Activated CD4-positive, alpha-beta T cell treated with anti-CD3 and anti-CD28 coated beads for 36 hours (primary cell): ENCODE measurements around the gene DNAH14. TPM values are rescaled to one million over a fixed set of nuclear protein-coding genes. Genes with fewer than 3 reads are reported as not detected.
"Not testable (repeated sequence)": the region's sequence is repeated elsewhere in the genome, so short reads cannot be mapped to it uniquely, and the experiment has no call there.

Experiments
- ATAC-seq: fragments of 200-7000 bp; cut with Tn5 transposase; one replicate; pipeline ENCODE4 v1.10.0; 2021; ENCODE audit warnings: mild to moderate bottlenecking, moderate library complexity
- CTCF ChIA-PET: fragments of 350-600 bp; sonication (Branson Sonifier 250); formaldehyde crosslinking; loops from one replicate; lab custom pipeline; 2021; ENCODE audit warnings: antibody characterized with exemption; lab: Charles Lee
- POLR2A ChIA-PET: fragments of 350-600 bp; sonication (Branson Sonifier 250); formaldehyde crosslinking; loops from one replicate; lab custom pipeline; 2021; ENCODE audit warnings: antibody characterized with exemption, inconsistent platforms; lab: Charles Lee
- DNase-seq: peaks from one replicate; pipeline ENCODE4 v3.0.0-alpha.2; 2020
- H3K27ac Mint-ChIP-seq: one replicate; pipeline ENCODE4 v1.8.0; 2021; ENCODE audit warnings: mixed read lengths
- H3K27me3 Mint-ChIP-seq: one replicate; pipeline ENCODE4 v1.8.0; 2021; ENCODE audit warnings: mixed read lengths
- H3K36me3 Mint-ChIP-seq: one replicate; pipeline ENCODE4 v1.8.0; 2021; ENCODE audit warnings: low read depth, mixed read lengths
- H3K4me1 Mint-ChIP-seq: one replicate; pipeline ENCODE4 v1.8.0; 2021; ENCODE audit warnings: mixed read lengths
- H3K4me3 Mint-ChIP-seq: one replicate; pipeline ENCODE4 v1.8.0; 2021; ENCODE audit warnings: mild to moderate bottlenecking, moderate library complexity, mixed read lengths
- H3K9me3 Mint-ChIP-seq: one replicate; pipeline ENCODE4 v1.8.0; 2021; ENCODE audit warnings: low read depth, mixed read lengths
- intact Hi-C, 2 experiments: fragments of 100-400 bp; cut with DNase I in 1 of 2; cut with micrococcal nuclease in 1 of 2; formaldehyde crosslinking; loops; one replicate each; pipeline versions ENCODE4 v1.14.2 to v1.15.1; 2022 to 2024; cut with DNase I, micrococcal nuclease
- total RNA-seq, 2 experiments: library from RNA; stranded (reverse); gene quantifications; one replicate each; pipeline ENCODE4 v1.2.3, GENCODE V29; 2021

DNAH14 gene
- total RNA-seq, 2 experiments from 2014 or later, result 1.6 to 2.1 TPM

GRCh38 chr1:225319871-225320270, 390.4 kb downstream of the DNAH14 start:
- no peaks in the 10 kb centered on the region for H3K4me1 Mint-ChIP-seq
- DNase-seq, result no peak
- ATAC-seq, result no peak
- intact Hi-C loops, result loop anchor here (2.0 kb wide), 1 partner anchor 657 kb away; no protein-coding TSS in a partner anchor
- H3K27me3 Mint-ChIP-seq, result no peaks in the 10 kb centered on the region
- H3K36me3 Mint-ChIP-seq, result no peaks in the 10 kb centered on the region
- CTCF ChIA-PET, result interaction anchor here (0.6 to 3.1 kb wide), 8 partner anchors 8 to 444 kb away, joined by 3 to 21 read pairs (median 5); no protein-coding TSS in a partner anchor
- no peak overlapping the region for H3K4me3 Mint-ChIP-seq
- H3K27ac Mint-ChIP-seq, result no peak overlapping the region
- no peaks in the 10 kb centered on the region for H3K9me3 Mint-ChIP-seq
- POLR2A ChIA-PET, result no interaction called here

- H3K4me1 Mint-ChIP-seq, result no peaks in the 10 kb centered on the region
- no peak overlapping the region for H3K4me3 Mint-ChIP-seq
- ChIA-PET POLR2A (no interaction called here), CTCF (no interaction called here)
- DNase-seq (no peak), ATAC-seq (no peak)
- no peaks in the 10 kb centered on the region for H3K36me3 Mint-ChIP-seq
- no peaks in the 10 kb centered on the region for H3K27me3 Mint-ChIP-seq
- H3K9me3 Mint-ChIP-seq, result no peaks in the 10 kb centered on the region
- H3K27ac Mint-ChIP-seq, result no peak overlapping the region
- intact Hi-C loops, result no loop called here
Measured at GRCh38 chr1:225321784-225322183, 392.3 kb downstream of the DNAH14 start.

GRCh38 chr1:225329041-225329440, 399.6 kb downstream of the DNAH14 start:
- DNase-seq, result no peak
- no peaks in the 10 kb centered on the region for H3K9me3 Mint-ChIP-seq
- intact Hi-C loops, result no loop called here
- ChIA-PET POLR2A (no interaction called here), CTCF (interaction anchor here (1.9 kb wide), 1 partner anchor 10 kb away, joined by 6 read pairs; no protein-coding TSS in a partner anchor)
- no peaks in the 10 kb centered on the region for H3K4me1 Mint-ChIP-seq
- no peak overlapping the region for H3K4me3 Mint-ChIP-seq
- no peaks in the 10 kb centered on the region for H3K36me3 Mint-ChIP-seq
- no peak for ATAC-seq
- no peak overlapping the region for H3K27ac Mint-ChIP-seq
- no peaks in the 10 kb centered on the region for H3K27me3 Mint-ChIP-seq

- CTCF ChIA-PET, result interaction anchor here (3.1 kb wide), 1 partner anchor 11 kb away, joined by 17 read pairs; no protein-coding TSS in a partner anchor
- DNase-seq, intact Hi-C loops, ATAC-seq, H3K4me3 Mint-ChIP-seq, H3K27ac Mint-ChIP-seq, H3K4me1 Mint-ChIP-seq, H3K27me3 Mint-ChIP-seq, POLR2A ChIA-PET, H3K9me3 Mint-ChIP-seq, H3K36me3 Mint-ChIP-seq: not testable (repeated sequence)
Measured at GRCh38 chr1:225329996-225330395, 400.5 kb downstream of the DNAH14 start.

GRCh38 chr1:225332686-225333085, 403.2 kb downstream of the DNAH14 start:
- ATAC-seq (no peak), DNase-seq (no peak)
- Mint-ChIP-seq H3K4me1 (no peaks in the 10 kb centered on the region), H3K36me3 (no peaks in the 10 kb centered on the region), H3K9me3 (no peaks in the 10 kb centered on the region), H3K27me3 (no peaks in the 10 kb centered on the region), H3K27ac (no peak overlapping the region), H3K4me3 (no peak overlapping the region)
- CTCF ChIA-PET, result interaction anchor here (3.1 kb wide), 1 partner anchor 14 kb away, joined by 17 read pairs; no protein-coding TSS in a partner anchor
- intact Hi-C loops, result no loop called here
- POLR2A ChIA-PET, result no interaction called here

- H3K27ac Mint-ChIP-seq, H3K4me1 Mint-ChIP-seq, POLR2A ChIA-PET, H3K36me3 Mint-ChIP-seq, H3K27me3 Mint-ChIP-seq, intact Hi-C loops, H3K4me3 Mint-ChIP-seq, DNase-seq, H3K9me3 Mint-ChIP-seq, CTCF ChIA-PET, ATAC-seq: not testable (repeated sequence)
Measured at GRCh38 chr1:225335098-225335778, 405.8 kb downstream of the DNAH14 start.

- ChIA-PET CTCF (interaction anchor here (1.0 kb wide), 1 partner anchor 17 kb away, joined by 3 read pairs; no protein-coding TSS in a partner anchor), POLR2A (no interaction called here)
- peaks cover 4% of the 10 kb centered on the region for H3K27me3 Mint-ChIP-seq
Measured at GRCh38 chr1:225338545-225338944, 409.1 kb downstream of the DNAH14 start.

GRCh38 chr1:225341642-225342041, 412.2 kb downstream of the DNAH14 start:
- DNase-seq (no peak), ATAC-seq (no peak)
- Mint-ChIP-seq H3K9me3 (no peaks in the 10 kb centered on the region), H3K36me3 (no peaks in the 10 kb centered on the region), H3K4me1 (no peaks in the 10 kb centered on the region), H3K27ac (no peak overlapping the region), H3K27me3 (peaks cover 7% of the 10 kb centered on the region), H3K4me3 (no peak overlapping the region)
- ChIA-PET CTCF (interaction anchor here (0.8 to 1.2 kb wide), 3 partner anchors 22 to 436 kb away, joined by 3 read pairs; no protein-coding TSS in a partner anchor), POLR2A (no interaction called here)
- intact Hi-C loops, result no loop called here

More at GRCh38 chr1:225338545-225338944, 409.1 kb downstream of the DNAH14 start:
- DNase-seq, result no peak
- Mint-ChIP-seq H3K4me3 (no peak overlapping the region), H3K9me3 (no peaks in the 10 kb centered on the region), H3K27ac (no peak overlapping the region), H3K36me3 (no peaks in the 10 kb centered on the region), H3K4me1 (no peaks in the 10 kb centered on the region)
- intact Hi-C loops, result no loop called here
- no peak for ATAC-seq

- CTCF ChIA-PET, result no interaction called here
- Mint-ChIP-seq H3K4me3 (no peak overlapping the region), H3K27ac (no peak overlapping the region), H3K27me3 (peaks cover 11% of the 10 kb centered on the region), H3K36me3 (no peaks in the 10 kb centered on the region), H3K4me1 (no peaks in the 10 kb centered on the region), H3K9me3 (no peaks in the 10 kb centered on the region)
- intact Hi-C loops, result no loop called here
- POLR2A ChIA-PET, result no interaction called here
- ATAC-seq (no peak), DNase-seq (no peak)
Measured at GRCh38 chr1:225342695-225343094, 413.2 kb downstream of the DNAH14 start.

GRCh38 chr1:225343618-225344017, 414.1 kb downstream of the DNAH14 start:
- Mint-ChIP-seq H3K9me3 (peaks cover 5% of the 10 kb centered on the region), H3K36me3 (no peaks in the 10 kb centered on the region), H3K4me1 (no peaks in the 10 kb centered on the region), H3K4me3 (no peak overlapping the region), H3K27me3 (peaks cover 16% of the 10 kb centered on the region), H3K27ac (no peak overlapping the region)
- no peak for DNase-seq
- intact Hi-C loops, result no loop called here
- ChIA-PET CTCF (interaction anchor here (0.6 kb wide), 1 partner anchor 302 kb away, joined by 5 read pairs; no protein-coding TSS in a partner anchor), POLR2A (no interaction called here)
- no peak for ATAC-seq

- ChIA-PET POLR2A (no interaction called here), CTCF (no interaction called here)
- Mint-ChIP-seq H3K36me3 (no peaks in the 10 kb centered on the region), H3K4me1 (no peaks in the 10 kb centered on the region), H3K27ac (no peak overlapping the region), H3K4me3 (no peak overlapping the region), H3K27me3 (peaks cover 16% of the 10 kb centered on the region), H3K9me3 (peaks cover 5% of the 10 kb centered on the region)
- ATAC-seq, result no peak
- DNase-seq, result no peak
- intact Hi-C loops, result no loop called here
Measured at GRCh38 chr1:225347123-225347683, 417.7 kb downstream of the DNAH14 start.

- ChIA-PET POLR2A (no interaction called here), CTCF (no interaction called here)
Measured at GRCh38 chr1:225348400-225348799, 418.9 kb downstream of the DNAH14 start.

More at GRCh38 chr1:225348400-225348799, 418.9 kb downstream of the DNAH14 start:
- Mint-ChIP-seq H3K36me3 (no peaks in the 10 kb centered on the region), H3K4me1 (no peaks in the 10 kb centered on the region), H3K4me3 (no peak overlapping the region), H3K27me3 (peaks cover 16% of the 10 kb centered on the region), H3K27ac (no peak overlapping the region), H3K9me3 (peaks cover 5% of the 10 kb centered on the region)
- intact Hi-C loops, result no loop called here
- ATAC-seq (no peak), DNase-seq (no peak)
